Stimulated activated CD8-positive, alpha-beta memory T cell treated with anti-CD3 and anti-CD28 coated beads, Interleukin-4, amount 100 ng/mL, for 4 hours (primary cell): ENCODE results near the gene CBR4.

Experiments used
- DNase-seq, 2 donors: peaks; one replicate each; pipeline ENCODE4 v3.0.0-alpha.2; 2020; ENCODE audit warnings: low read depth in 2 of 2, low spot score in 1 of 2

CBR4 gene

DNA sequence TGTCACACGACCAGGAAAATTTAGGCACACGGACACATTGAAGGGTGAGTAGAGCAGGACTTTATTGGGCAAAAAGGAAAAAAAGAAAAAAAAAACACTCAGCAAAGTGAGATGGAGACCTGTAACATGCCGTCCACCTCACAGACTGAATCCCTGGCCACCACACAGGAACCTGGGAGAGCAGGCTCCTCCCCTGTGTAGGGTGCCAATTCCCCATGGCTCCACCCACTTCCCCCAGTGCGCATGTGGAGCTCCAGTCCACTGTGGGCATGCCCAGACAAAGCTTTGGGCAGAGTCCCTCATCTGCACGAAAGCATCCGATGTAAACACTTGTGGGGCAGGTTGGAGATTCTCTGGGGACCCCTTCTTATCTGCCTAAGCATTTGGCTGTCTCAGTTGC is 23.6 kb upstream of the CBR4 start:
- DNase-seq, result no peak

DNA sequence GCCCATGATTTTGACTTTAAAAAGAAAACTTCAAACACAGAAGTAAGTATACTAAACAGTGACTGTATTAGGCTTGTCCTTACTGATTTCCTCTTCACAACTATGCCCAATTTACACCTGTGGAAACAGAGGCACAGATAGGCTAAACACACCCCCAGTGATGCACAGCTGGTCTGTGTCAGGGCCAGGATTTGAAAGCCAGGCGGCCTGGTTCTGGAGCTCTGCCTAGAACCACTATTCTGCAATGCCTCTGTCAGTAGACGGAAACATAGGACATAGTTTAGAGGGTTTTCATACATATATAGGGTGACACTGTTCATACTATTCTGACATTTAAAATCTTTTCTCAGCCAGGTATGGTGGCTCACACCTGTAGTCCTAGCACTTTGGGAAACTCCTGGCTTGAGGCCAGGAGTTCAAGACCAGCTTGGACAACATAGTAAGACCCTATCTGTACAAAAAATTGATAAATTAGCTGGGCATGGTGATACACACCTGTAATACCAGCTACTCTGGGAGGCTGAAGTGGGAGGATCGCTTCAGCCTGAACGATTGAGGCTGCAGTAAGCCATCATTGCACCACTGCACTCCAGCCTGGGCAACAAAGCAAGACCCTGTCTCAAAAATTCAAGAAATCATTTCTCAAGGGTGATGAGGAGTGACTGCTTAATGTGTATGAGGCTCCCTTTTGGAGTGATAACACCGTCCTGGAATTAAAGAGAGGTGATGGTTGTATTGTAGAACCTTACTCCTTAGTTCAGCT is 23.0 kb upstream of the CBR4 start:
- DNase-seq, result no peak

DNA sequence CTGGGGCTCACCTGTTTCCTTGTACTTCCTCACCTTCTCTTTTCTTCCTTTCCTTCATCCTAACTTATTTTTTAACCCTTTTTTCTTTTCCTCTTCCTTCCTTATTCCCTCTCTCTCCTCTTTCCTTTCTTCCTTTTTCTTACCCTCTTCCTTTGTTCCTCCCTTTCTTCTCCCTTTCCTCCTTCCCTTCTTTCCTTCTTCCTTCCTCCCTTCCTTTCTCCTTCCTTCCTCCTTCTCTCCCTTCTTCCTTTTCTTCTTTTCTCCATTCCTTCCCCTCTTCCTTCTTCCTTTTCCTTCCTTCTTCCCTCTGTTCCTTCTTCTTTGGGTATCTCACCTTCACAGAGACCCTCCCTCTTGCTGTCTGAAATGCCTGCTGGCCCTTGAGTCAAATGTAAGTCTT is 22.1 kb upstream of the CBR4 start:
- no peak for DNase-seq

DNA sequence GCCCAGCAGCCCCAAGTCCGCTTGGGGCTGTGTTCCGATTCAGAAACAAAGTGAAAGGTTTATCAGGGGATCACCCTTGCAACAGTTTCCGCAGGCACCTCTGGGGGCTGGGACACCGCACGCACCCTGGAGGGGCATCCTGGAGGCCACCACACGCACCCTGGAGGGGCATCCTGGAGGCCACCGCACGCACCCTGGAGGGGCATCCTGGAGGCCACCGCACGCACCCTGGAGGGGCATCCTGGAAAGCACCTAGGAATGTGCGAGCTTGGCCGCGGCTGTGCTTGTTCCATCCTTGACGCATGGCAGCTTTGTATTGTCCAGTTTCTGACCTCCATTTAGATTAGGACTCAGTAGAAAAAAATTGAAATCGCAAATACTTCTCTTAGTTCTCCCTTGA is 21.3 kb upstream of the CBR4 start:
- DNase-seq, result no peak

DNA sequence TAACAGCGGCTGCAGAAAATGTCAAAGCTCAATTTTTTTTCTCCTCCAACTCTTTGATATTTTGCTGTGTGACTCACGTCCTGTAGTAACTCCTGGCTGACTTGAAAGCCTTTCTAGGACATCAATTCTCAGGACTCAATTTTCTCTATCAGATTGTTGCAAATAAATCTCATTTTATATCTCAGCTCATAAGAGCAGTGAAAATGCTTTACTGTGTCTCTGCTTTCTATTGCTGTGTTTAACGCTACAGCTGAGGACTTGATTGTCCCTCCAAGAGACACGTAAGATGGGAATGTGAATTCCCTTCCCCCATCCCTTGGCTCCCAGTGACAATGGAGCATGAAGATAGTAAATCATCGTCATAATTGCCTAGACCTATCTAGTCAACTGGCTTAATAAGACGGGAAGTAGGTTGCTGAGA is 20.5 kb upstream of the CBR4 start:
- no peak for DNase-seq

DNA sequence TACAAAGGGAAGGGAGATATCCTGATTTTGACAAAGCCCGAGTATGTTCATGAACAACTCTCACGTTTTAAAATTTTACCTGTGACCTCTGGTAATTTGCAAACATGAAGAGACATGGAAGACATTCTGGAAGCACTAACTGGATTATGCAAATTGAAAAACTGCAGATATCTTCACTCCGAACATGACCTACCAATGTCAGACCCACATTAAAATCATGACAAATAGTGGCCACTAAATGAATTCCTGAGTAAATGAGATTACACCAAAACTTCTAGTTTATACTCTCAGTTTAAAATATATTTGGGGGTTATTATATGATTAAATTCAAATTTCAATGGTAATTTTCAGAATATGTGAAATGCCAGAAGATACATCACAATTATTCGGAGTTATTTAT is 19.9 kb upstream of the CBR4 start:
- no peak for DNase-seq

DNA sequence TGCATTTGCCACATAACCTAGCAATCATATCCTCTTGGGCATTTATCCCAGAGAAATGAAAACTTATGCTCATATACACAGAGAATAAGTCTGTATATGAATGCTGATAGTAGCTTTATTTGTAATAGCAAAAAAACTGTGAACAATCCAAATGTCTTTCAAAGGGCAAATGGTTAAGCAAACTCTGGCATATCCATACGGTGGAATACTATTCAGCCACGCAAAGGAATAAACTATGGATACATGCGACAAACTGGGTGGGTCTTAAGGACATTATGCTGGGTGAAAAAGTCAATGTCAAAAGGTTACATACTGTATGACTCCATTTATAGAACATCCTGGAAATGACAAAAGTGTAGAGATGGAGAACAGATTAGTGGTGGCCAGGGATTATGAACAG is 17.6 kb upstream of the CBR4 start:
- DNase-seq, result no peak

DNA sequence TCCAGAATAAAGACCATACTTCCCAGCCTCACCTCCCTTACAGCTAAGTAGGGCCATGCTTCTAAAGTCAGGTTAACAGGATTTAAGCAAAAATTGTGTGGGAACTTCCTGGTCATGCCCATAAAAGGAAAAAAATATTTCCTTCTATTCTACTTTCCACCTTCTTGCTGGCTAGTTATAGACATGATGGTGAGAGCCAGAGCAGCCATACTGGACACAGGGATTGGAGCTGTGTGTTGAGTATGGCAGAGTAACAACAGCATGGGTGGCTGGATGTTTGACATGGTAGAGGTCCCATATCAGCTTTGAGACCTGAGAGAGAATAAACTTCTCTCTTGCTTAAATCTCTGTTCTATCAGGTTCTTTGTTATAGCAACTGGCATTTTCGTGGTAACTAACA is 15.1 kb upstream of the CBR4 start:
- no peak for DNase-seq

DNA sequence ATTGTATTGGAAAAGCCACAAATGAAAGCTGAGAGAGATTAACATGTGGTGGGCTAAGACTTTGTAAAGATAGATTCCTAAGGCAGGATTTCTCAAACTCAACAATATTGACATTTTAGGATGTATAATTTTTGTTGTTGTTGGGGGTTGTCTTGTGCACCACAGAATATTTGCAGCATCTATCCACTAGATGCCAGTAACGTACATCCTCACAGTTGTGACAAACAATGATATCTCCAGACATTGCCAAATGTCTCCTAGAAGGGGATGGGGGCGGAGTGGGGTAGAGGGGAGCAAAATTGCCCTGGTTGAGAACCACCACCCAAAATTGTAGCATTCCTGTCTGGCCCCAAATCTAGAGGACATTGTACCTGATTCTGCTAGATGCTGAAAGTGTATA is 14.7 kb upstream of the CBR4 start:
- DNase-seq, result no peak

DNA sequence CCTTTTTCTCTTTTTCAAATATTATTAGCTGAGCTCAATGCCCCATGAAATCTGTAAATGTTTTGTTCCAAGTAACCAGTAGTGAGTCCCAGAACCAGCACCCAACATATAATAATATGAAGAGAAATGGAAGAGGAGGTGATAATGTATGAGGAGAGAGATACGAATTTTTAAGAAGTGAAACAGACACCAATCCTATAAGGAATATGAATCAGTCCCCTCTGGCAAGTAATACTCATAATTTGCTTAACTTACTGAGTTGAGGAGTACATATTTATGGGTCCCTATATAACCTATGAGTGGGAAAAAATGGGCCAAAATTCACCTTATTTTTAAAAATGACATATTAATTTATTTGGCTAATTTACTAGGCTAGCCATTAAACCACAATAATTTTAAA is 8.4 kb upstream of the CBR4 start:
- DNase-seq, result no peak

DNA sequence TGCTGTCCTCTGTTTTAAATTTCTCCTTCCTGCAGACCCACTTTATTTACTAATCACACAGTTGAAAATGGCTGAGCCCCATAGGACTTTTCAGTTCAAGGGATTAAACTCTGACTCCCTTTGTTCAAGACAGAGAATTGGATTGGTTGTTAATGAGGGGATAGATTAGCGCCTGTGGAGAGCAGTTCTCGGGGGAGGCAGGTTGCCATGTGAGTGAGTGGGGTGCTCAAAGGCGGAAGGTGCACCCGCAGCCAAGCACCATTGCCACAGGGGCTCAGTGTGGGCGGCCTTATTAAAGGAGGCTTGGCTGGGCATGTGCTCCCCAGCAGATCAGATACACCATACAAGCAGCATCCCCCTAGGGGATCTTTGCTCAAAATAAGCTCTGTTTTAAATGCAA is 7.9 kb upstream of the CBR4 start:
- no peak for DNase-seq

DNA sequence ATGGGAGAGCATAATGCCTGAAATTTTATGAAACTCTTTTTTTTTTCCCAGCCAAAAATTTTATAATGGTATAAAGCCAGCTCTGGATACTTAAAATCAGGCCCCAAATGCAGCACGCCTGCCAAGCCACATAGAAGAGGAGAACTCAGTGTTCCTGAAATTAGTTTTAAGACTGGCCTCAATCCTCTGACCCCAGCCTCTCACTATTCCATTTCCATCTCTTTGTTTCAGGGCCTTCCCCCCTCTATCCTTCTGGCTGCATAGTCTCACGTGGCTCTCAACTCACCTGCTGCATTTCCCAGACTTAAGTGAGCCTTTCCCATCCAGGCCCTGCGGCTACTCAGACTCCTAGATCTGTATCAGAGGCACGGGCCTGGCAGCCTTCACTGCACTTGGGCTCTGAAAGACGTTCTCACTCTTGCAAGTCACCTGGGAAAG is 5.2 kb upstream of the CBR4 start:
- no peak for DNase-seq

DNA sequence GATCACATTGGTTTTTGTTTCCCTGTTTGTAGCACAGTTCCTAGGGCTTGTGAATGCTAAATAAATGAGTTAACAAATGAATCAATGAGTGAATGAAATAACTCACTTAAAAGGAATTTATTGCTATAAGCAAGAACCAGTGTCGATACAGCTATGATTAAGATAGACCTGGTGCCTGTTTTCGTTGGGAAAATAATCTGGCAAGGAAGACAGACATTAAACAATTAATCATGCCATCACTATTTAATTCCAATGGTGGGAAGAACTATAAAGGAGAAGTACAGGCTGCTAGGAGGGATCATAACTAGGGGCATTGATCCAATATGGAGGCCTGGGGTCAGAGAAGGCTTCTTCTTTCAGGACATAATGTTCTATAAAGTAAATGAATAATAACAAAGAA is 4.5 kb upstream of the CBR4 start:
- DNase-seq, result no peak

DNA sequence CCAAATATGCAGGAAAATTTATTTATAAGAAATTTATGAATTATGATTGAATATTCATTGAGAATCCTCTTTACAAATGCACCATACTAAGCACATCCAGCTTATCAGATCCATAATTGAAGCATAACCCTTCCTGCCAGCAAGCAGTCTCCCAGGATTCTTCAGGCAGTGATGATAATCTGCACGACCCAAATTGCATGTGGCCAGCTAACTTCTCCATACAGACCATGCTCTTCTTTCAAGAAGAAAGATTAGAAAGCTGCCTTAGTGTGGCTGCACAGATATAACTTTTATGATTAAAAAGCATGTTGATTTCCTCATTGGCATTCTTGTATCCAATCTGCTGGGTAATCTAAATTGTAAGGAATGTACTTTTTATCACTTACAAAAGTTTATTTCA is 3.3 kb upstream of the CBR4 start:
- DNase-seq, result no peak

DNA sequence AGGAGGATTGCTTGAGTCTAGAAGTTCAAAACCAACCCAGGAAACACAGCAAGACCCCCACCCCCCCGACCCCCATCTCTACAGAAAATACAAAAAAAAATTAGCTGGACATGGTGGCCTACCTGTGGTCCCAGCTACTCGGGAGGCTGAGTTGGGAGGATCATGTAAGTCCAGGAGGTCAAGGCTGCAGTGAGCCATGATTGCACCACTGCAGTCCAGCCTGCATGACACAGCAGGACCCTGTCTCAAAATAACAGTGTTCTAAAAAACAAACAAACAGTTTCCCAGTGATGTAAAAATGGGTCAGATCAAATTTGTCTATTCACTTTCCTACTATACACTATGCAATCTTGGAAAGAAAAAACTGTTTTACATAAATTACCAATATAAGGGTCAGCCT is 2.0 kb upstream of the CBR4 start:
- DNase-seq, result no peak

DNA sequence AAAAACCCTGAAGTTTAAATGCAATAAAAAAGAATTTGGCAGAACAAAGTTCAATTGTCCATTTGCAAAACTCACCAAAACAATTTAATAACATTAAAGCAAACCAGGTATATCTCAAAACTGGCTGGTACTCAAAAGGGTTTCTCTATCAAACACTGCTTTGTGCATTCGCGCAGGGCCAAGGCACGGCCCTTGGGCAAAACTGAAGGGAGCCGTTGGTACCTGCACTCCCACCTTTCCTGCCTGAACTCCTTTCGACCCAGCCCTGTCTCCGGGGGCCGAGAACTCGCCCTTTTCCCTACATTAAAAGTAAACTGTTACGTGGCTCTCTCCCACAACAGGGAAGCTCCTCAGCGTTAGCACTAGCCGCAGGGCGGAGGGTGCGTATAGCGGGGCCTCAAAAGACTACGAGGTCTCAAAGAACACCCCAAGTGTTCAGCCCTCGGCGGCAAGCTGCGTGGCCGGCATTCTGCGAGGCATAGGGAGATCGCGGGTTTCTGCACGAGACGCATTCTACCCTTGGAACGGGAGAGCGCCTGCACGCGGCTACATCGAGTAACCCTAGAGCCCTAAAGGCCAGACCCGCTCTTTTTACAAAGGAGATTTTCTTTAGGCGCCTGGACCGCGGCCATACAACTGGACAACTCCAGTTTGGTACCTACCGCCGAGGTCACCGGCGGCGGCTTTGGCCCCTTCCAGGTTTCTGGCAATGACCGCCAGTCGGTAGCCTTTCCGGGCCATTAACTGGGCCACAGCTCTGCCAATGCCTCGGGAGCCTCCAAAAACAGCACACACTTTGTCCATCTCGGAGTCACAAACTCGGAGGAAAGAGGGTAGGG is 550 bp downstream of the CBR4 start:
- peak in 1 of 2 donors; percentile 15 for DNase-seq

DNA sequence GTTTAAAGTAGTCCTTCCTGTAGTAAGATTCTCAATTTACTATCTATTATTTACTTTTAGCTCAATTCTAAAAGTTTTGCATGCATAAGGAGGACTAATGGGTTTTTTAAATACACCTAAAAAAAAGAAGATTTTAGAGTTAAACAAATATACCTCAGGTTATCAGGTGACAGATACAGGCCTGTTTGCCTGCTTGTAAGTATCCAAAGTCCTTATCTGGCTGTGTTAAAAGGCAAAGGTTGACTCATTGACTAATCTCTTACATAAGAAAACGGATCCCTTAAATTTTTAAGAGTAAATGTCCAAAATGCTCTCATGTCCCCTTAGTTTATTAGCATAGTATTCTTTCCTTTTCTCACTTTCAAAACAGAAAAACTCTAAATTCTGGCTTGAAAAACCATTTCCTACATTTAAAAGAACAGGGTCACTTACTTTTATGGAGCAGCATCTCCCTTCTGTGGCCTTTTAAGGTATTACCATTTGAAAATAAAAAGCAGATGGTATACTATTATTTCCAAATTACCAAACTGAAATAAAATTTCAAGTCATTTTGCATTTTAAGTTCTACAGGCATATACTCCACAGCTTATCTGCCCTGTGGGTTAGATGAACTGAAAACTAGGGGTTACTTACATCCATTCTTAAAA is 4.5 kb downstream of the CBR4 start:
- DNase-seq, result no peak

DNA sequence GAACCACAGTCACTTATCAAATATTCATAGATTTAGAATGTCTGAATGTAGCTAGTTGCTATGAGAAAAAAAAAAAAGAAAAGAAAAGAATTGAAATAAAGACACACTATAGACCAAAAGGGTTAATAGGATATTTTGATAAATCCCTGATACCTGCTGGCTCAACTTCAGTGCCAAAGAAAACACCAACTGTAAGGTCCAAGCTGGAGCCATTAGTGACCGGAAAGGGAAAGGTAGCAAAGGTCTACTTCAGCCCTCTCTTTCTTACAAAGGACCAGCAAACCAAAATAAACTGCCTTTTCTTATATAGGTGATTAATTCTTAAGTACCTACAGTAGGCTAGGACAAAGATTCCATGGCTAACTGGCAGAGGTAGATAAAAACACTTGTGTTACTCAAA is 9.7 kb downstream of the CBR4 start:
- no peak for DNase-seq

DNA sequence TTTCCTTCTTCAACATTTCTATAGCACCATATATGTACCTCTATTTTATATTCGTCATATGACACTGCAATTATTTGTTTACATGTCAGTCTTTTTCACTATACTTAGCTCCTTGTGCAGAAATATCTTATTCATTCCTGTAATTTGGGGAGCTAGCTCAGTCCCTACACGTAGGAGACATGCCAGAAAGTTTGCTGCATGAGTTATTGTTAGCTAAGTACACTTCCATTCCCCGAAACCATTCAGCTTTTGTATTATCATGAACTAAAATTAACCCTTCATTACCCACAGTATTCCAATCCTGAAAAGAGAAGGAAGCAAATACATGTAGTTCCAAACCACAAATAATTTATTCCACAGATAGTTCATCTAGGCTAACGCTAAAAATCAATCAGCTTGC is 10.2 kb downstream of the CBR4 start:
- DNase-seq, result no peak

DNA sequence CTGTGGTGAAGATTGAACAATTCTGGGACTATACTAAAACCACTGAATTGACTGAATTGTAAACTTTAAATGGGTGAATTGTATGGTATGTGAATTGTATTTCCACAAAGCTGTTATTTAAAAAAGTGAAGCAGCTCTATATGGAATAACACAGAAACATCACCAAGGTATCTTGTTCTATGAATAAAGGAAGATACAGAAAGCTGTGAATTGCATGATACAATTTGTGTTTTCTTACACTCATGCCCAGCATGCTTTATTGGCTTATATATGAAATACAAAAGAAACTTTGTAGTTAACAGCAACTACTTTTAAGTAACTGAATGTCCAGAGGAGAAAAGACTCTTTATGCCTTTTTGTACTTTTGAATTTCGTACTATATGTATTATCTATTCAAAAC is 11.5 kb downstream of the CBR4 start:
- no peak for DNase-seq

DNA sequence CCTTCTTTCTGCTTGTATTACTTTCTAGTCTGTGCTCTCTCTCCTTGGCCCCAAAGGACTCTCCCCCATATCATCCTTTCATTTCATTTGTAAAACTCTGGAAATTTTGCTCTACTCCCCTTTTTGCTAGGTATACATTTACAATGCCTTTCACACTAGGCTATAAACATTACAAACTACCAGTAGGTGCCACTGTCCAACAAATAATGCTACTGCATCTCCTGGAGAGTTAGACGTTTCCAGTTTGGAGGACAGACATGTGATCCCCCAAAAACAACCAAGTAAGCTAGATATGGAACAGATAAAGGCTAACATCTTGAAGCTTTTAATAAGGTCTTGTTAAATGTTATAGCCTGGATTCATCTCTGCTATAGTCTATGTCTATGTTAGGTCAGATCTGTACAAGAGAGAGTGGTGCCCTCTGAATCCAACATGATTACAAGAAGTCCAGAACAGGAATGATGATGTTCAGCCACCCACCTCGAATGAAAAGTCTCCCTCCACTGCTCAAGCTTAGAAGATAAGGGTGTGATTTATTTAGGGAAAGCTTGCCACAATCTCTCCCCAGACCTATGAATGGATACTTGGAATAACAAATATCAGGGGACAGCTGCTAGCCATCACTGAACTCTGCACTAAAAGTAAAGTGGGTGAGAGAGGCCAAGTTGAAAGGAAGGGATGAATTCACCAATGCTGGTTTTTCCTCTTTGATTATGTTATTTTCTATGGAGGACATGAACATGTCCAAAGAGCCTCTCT is 14.3 kb downstream of the CBR4 start:
- no peak for DNase-seq
